ENCODE measurements around the gene SPRED3.

The SPRED3 gene

GRCh38 chr19:38422438-38422837 lies 33.9 kb downstream of the SPRED3 start:
- no peak for DNase-seq

- DNase-seq: no peak
These were observed 35.8 kb downstream of the SPRED3 start for GRCh38 chr19:38424272-38424671.

- DNase-seq: no peak
These were observed 36.8 kb downstream of the SPRED3 start for GRCh38 chr19:38425222-38425809.

GRCh38 chr19:38425810-38426466 lies 37.4 kb downstream of the SPRED3 start, which contains the start of gene RASGRP4:
RASGRP4 (minus strand) TSS chr19:38426219; CDS start chr19:38426091, 128 bp downstream.
- DNase-seq: peak; percentile 40 to 55

- peak in 1 of 2 donors; percentile 3 for DNase-seq
These were observed 38.7 kb downstream of the SPRED3 start for GRCh38 chr19:38427035-38427677.

DNA sequence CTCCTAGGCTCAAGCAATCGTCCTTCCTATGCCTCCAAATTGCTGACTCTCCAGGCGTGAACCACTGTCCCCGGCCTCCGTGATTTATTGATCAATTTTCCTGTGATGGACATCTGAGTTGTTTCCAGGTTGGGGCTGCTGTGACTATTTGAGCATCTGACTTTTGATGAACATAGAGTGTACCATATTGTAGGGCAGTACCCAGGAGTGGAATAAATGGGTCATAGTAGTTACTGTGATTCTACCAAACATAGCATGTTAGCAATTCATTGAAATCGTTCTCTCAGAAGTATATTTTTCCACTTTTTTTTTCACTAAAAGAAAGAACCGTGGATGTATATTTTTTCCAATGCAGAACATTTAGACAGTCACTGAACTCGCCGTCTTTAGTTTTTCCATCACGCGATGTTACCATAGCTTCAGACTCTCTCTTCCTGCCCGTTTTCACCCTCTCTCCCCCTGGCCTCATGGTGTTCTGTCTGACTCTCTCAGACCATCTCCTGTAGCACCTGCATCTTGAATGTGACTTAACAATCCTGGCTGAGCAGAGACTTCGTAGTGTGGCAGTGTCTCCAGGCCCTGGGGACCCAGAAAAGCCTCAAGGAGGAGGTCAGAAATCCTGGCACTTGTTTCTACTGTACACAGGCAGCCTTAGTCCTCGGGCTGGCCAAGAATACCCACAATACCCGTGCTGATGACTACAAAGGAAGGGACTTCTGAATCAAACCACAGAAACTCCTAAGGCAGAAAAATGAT lies 40.7 kb downstream of the SPRED3 start:
- no peak for DNase-seq

- DNase-seq: no peak
These were observed 41.3 kb downstream of the SPRED3 start for GRCh38 chr19:38429811-38430156.

- DNase-seq: no peak
These were observed 42.4 kb downstream of the SPRED3 start for GRCh38 chr19:38430931-38431330.

GRCh38 chr19:38433268-38433733 lies 44.8 kb downstream of the SPRED3 start, which contains the start of gene RYR1:
RYR1 (plus strand) TSS chr19:38433691; CDS start chr19:38433830, 139 bp downstream.
- DNase-seq: peak; percentile 31 to 51

- no peak for DNase-seq
These were observed 46.1 kb downstream of the SPRED3 start for GRCh38 chr19:38434549-38435051.

DNA sequence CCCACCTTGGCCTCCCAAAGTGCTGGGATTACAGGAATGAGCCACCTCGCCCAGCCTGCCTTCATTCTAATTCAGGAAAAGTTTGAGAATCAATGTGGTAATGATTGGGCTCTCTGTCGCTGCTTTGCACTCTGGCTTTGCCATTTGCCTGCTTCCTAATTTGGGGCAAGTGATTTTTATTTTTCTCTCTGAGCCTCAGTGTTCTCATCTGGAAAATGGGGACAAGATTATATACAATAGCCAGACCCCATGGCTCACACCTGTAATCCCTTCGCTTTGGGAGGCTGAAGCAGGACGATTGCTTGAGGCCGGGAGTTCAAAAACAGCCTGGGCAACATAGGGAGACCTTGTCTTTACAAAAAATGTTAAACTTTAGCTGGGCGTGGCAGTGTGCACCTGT lies 48.8 kb downstream of the SPRED3 start:
- no peak for DNase-seq

- no peak for DNase-seq
These were observed 49.4 kb downstream of the SPRED3 start for GRCh38 chr19:38437917-38438316.

- DNase-seq: no peak
These were observed 52.1 kb downstream of the SPRED3 start for GRCh38 chr19:38440592-38440991.

DNA sequence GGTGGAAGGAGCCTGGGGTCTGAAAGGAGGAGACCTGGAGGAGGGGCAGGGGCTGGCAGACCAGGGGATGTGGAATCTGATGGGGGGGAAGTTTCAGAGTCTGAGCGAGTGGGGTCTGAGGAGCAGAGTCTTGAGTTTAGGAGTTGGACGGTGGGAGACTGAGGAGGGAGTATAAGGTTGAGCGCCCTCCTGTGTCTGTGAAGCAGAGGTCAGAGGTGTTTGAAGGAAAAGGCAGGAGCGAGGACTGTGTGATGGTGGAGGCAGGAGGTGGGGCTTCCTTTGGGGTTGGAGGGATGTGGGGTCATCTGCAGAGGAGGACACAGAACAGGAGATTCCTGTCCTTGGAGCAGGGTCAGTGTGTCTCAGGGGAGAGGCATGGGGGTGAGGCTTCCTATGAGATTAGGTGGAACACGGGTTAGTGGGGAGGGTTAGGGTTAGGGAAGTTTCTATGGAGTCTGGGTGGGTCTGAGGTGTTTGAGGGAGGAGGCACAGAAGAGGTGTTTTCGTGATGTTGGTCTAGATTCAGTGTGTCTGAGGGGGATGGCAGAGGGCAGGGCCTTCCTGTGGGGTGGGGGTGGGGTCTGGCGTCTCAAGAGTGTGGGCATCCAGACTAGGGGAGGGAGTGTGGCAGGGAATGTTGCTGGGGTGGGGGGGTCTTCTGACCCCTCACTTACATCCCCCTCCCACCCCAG lies 53.3 kb downstream of the SPRED3 start:
- no peak for DNase-seq

DNA sequence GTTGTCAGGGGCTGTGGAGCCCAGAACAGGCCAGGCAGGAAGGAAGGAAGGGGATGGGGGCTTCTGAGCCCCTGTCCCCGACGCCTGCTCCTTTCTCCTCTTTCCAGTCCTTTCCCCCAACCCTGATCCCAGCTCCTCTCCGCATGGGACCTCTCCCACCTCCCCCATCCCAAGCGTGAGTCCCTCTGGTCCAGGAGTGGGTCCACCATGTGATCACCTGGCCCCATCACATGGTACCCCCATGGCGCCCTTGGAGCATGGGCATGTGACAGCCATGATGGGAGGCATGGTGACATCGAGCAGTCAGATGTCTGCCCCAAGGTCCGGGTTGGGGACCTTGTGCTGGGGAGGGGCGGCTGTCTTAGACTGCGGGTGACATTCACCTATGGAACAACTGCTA lies 54.2 kb downstream of the SPRED3 start:
- DNase-seq: no peak

DNA sequence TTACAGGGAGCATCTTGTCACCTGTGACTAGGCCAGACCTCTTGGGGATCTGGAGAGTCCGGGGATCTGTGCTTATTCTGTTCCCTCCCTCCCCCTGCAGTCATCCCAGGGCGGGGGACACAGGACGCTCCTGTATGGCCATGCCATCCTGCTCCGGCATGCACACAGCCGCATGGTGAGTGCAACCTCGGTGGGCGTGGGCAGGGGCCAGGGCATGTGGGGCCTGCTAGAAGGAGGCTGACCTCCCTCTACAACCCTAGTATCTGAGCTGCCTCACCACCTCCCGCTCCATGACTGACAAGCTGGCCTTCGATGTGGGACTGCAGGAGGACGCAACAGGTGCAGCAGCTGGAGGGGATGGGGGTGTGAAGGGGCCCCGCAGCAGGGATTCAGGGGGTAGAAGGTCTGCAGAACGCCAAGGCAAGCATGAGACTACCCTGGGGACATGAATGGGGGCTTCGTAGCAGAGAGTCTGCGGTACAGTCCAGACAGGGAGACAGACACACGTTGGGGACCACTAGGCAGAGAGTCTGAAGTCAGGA lies 55.0 kb downstream of the SPRED3 start:
- no peak for DNase-seq

GRCh38 chr19:38444026-38444425 lies 55.5 kb downstream of the SPRED3 start:
- DNase-seq: no peak

DNA sequence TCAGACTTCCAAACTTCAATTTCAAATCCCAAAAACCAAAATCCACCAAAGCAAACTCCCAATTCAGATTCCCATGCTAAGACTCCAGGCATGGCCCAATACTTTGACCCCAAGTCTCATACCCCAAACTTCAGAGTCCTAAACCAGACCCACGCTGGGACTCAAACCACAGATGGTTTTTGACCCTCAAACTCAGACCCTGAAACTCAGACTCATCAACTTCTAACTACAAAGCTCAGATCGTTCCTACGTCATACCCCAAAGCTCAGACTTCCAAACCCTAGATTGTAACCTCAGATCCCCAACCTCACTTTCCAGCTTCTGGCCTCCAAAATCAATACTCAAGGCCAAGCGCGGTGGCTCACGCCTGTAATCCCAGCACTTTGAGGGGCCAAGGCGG lies 56.9 kb downstream of the SPRED3 start:
- DNase-seq: no peak

DNA sequence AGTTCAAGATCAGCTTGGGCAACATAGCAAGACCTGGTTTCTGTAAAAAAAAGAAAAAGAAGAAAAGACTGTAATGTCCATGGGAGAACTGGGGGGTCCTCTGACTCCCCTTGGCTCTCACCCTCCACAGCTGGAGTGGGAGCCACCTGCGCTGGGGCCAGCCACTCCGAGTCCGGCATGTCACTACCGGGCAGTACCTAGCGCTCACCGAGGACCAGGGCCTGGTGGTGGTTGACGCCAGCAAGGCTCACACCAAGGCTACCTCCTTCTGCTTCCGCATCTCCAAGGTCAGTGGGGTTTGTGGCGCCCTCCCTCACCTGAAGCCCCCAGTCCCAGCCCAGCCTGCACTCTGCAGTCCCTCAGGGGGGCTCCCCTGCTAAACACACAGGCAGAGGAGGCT lies 59.7 kb downstream of the SPRED3 start:
- no peak for DNase-seq
